GM12872 (cell line): Measurements from ENCODE around the gene CIBAR2.

Source experiments
- CTCF ChIP-seq: IDR thresholded peaks from 3 replicates; pipeline ENCODE4 v1.5.1; 2011; ENCODE audit warnings: low read depth, mild to moderate bottlenecking, low read length, moderate library complexity; ENCODE audit not compliant: insufficient read depth

Gene CIBAR2

GRCh38 chr16:85058909-85059308, 53.4 kb downstream of the CIBAR2 start:
- no peak for TF ChIP-seq CTCF

DNA sequence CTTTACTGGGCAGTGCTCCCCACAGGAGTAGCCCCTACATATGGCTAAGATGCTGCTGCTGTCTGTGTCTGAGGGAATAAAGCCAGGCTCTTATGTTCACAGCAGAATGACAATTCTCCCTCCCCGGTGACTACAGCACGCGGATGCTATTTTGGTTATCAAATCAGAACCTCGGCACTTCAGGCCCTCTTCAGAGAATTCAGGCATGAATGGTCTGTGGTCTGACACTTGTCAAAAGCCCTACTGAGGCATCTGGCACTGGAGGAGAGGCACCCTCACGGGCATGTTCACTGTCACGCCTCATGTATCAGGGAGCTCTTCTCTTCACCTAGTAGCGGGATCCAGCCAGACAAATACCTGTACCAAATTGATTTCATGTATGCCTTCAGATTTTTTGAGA, 54.3 kb downstream of the CIBAR2 start:
- no peak for TF ChIP-seq CTCF

DNA sequence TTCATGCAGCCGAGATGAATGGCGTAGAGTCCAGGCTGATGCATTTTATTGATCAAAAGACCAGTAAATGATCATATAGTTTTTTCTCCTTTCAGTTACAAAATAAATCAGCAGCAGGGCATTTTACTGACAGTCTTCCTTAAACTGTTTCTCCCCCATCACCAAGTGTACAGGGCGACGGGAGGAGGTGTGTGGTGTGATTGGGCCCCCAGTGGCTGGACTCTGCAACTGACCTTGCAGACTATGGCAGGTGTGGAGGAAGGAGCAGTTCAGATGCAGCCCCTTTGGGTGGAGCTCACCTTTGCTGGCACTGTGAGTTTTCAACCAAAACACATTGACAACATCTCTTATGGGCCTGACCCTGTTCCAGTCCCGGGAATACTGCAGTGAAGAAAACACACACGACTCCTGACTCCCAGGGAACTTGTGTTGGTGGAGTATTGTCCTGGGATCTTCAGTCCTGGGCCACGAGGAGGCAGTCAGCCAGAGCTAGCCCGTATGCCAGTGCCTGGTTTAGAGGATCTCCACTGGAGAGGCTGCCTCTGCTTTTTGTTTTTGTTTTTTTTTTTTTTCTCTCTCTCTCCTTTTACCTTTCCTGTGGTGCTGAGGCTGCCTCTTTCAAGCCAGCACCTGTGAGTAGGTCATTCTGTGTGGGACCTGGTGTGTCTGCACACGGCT, 54.9 kb downstream of the CIBAR2 start:
- peak; percentile 54 for TF ChIP-seq CTCF

DNA sequence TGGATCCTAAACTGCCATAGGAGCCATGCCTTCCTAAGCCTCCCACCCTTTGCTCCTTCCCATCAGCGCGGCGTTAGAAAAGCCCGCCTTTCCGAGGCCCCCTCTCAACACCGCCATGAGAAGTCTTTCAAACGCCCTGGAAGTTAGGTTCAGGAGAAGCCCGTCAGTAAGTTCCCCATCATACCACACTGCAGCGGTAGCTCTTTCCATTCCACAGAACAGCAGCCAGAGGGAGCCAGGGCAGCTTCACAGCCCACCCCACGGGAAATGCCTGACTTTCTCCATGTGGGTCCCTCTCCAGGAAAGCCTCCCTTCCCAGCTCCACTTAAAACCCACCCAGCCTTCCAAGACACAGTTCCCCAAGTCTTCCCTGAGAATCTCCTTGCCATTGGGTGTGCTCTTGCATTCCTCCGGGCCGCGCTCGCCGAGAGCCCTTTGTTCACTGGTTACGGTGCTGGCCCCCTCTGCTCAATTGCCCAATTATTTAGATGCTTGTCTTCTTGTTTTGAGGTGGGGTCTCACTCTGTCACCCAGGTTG, 56.0 kb downstream of the CIBAR2 start:
- 0 out of 3 replicates have a peak, but pooled peaks have one; percentile 17 for TF ChIP-seq CTCF

- TF ChIP-seq CTCF: no peak
Measured at GRCh38 chr16:85055493-85056210, 56.6 kb downstream of the CIBAR2 start.

- TF ChIP-seq CTCF: no peak
Measured at GRCh38 chr16:85054948-85055492, 57.3 kb downstream of the CIBAR2 start.

DNA sequence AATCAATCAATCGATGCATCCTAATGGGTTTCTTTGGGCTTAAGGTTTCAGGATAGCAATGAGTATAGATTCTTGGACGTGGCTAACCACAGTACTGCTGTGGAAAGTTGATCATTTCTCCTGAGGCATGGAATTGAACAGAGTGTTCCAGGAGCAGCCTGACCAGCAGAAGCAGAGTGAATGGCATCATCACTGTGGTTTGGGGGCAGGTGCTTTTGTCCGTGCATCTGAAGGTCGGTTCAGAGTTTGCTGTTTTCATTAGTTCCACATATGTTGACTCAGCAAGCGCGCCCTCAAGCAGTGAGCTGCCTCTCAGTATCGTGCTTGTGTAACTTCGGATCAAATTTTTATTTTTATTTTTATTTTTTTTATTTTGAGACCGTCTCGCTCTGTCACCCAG, 59.7 kb downstream of the CIBAR2 start:
- TF ChIP-seq CTCF: no peak
